Keratinocyte (primary cell): Measurements from ENCODE around the gene ROR2. TPM values are rescaled to one million over a fixed set of nuclear protein-coding genes. Genes with fewer than 3 reads are reported as not detected.

Experiments
- DNase-seq: peaks from one replicate; pipeline ENCODE4 v3.0.0-alpha.2; 2011; ENCODE audit warnings: low read depth, missing footprints, low spot score
- FAIRE-seq: peaks from 2 replicates; lab custom pipeline; 2011; peaks lifted over from hg19 to GRCh38; lab: Jason Lieb, UNC
- H2AFZ ChIP-seq: 2 replicates; pipeline ENCODE4 v1.6.0; 2012; ENCODE audit warnings: low read length, control low read depth, inconsistent platforms; ENCODE audit not compliant: control insufficient read depth
- H3K27ac ChIP-seq: 2 replicates; pipeline ENCODE4 v1.5.1; 2011; ENCODE audit warnings: low read length; ENCODE audit not compliant: control insufficient read depth, insufficient read depth
- H3K27me3 ChIP-seq: 3 replicates; pipeline ENCODE4 v1.6.0; 2011; ENCODE audit warnings: low read length; ENCODE audit not compliant: control insufficient read depth, insufficient read depth; ENCODE audit errors: extremely low read depth
- H3K36me3 ChIP-seq, 2 experiments: 2 replicates in 1 of 2; 3 replicates in 1 of 2; pipeline ENCODE4 v1.5.1; 2011; ENCODE audit warnings: low read length in 2 of 2, mild to moderate bottlenecking in 1 of 2; ENCODE audit not compliant: control insufficient read depth in 2 of 2, insufficient read depth in 2 of 2; ENCODE audit errors: extremely low read depth in 1 of 2
- H3K4me1 ChIP-seq: 3 replicates; pipeline ENCODE4 v1.5.1; 2011; ENCODE audit warnings: low read length; ENCODE audit not compliant: control insufficient read depth, insufficient read depth; ENCODE audit errors: extremely low read depth
- H3K4me2 ChIP-seq: 3 replicates; pipeline ENCODE4 v1.6.0; 2011; ENCODE audit warnings: low read depth, low read length; ENCODE audit not compliant: control insufficient read depth, insufficient read depth; ENCODE audit errors: extremely low read depth
- H3K4me3 ChIP-seq, 3 experiments: fragments of 200-600 bp in 1 of 3; sonication (generic) in 1 of 3; 2 replicates in 2 of 3; 3 replicates in 1 of 3; pipeline ENCODE4 v1.5.1; 2011 to 2016; ENCODE audit warnings: low read length in 3 of 3, mild to moderate bottlenecking in 3 of 3, control low read depth in 2 of 3, inconsistent platforms in 1 of 3, low read depth in 1 of 3, mixed read lengths in 1 of 3, mixed run types in 1 of 3, moderate library complexity in 1 of 3; ENCODE audit not compliant: control insufficient read depth in 2 of 3, insufficient read depth in 2 of 3; ENCODE audit errors: extremely low read depth in 1 of 3
- H3K79me2 ChIP-seq: 2 replicates; pipeline ENCODE4 v1.6.0; 2012; ENCODE audit warnings: low read length; ENCODE audit not compliant: control insufficient read depth, insufficient read depth
- H3K9ac ChIP-seq: 3 replicates; pipeline ENCODE4 v1.6.0; 2011; ENCODE audit warnings: low read length; ENCODE audit not compliant: control insufficient read depth, insufficient read depth; ENCODE audit errors: extremely low read depth
- H3K9me1 ChIP-seq: 3 replicates; pipeline ENCODE4 v1.6.0; 2011; ENCODE audit warnings: low read length; ENCODE audit not compliant: control insufficient read depth, insufficient read depth; ENCODE audit errors: extremely low read depth
- H3K9me3 ChIP-seq: 2 replicates; pipeline ENCODE4 v1.5.1; 2012; ENCODE audit warnings: low read depth, low read length; ENCODE audit not compliant: control insufficient read depth
- H4K20me1 ChIP-seq: 3 replicates; pipeline ENCODE4 v1.6.0; 2011; ENCODE audit warnings: low read length; ENCODE audit not compliant: control insufficient read depth, insufficient read depth; ENCODE audit errors: extremely low read depth
- CTCF ChIP-seq, 3 experiments: IDR thresholded peaks in 1 of 3; conservative IDR thresholded peaks in 1 of 3; optimal IDR thresholded peaks in 1 of 3; 2 replicates in 2 of 3; 3 replicates in 1 of 3; pipeline versions ENCODE3 to v1.5.1; 2011; ENCODE audit warnings: low read length in 3 of 3, mild to moderate bottlenecking in 3 of 3, moderate library complexity in 2 of 3, control low read depth in 1 of 3, inconsistent platforms in 1 of 3; ENCODE audit not compliant: insufficient read depth in 2 of 3; ENCODE audit errors: extremely low read depth in 1 of 3
- EZH2 ChIP-seq: IDR thresholded peaks from one replicate; pipeline ENCODE4 v1.6.1; 2012; ENCODE audit warnings: inconsistent platforms, mild to moderate bottlenecking, low read length, moderate library complexity
- dilution Hi-C: fragments of 300-500 bp; cut with MboI; formaldehyde crosslinking; loops from one replicate; pipeline ENCODE4 v1.7.0; 2020; ENCODE audit warnings: low sequenced_read_pairs; ENCODE audit not compliant: extremely low pct_ligation_motif_present
- polyA plus RNA-seq, 5 experiments: library from polyadenylated mRNA; depleted of rRNA in 3 of 5; stranded (reverse) in 3 of 5; stranded (forward) in 1 of 5; unstranded in 1 of 5; fragments of >200 nt; gene quantifications; 1 replicate in 1 of 5; 2 replicates in 3 of 5; 3 replicates in 1 of 5; pipeline versions ENCODE4 v1.2.1 to v1.2.3, GENCODE V29; 2011 to 2012; ENCODE audit warnings: missing spikeins in 2 of 5, low read depth in 1 of 5, low replicate concordance in 1 of 5

ROR2 gene
- polyA plus RNA-seq, 1 donor (not counting 4 experiments of a cell fraction or from before 2014, with no cell fraction given): 0.22 TPM

DNA sequence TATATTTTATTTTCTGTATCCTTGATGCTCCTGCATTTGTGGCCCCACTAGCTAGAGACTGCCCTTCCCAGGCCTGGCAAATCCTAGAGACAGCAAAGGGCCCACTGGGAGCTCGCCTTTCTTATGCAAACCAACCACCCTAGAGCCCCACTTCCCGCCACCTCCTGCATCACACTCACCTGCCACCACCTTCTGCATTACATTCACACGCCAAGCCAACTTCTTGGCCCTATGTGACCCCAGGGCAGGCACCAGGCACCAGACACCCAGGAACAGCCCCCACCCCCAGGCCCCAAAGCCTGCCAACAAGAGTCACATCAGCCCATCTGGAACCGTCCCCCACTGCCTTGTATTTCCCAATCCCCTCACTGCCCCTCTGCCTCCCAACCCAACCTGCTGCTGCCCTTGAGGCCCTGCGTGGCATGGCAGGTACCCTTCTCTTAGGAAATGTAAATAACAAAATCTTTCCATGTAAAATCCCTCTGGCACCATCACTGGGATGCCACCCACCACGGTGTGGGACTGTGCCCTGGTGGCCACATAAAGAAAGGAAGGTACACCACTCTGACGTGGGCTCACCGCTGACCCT, 22.0 kb downstream of the ROR2 start:
- Histone ChIP-seq H3K4me1 (no peaks in the 10 kb centered on the region), H3K9me3 (peaks cover 2% of the 10 kb centered on the region), H3K27ac (no peak overlapping the region), H3K27me3 (no peaks in the 10 kb centered on the region), H3K36me3 (no peaks in the 10 kb centered on the region), H4K20me1 (no peaks in the 10 kb centered on the region), H3K79me2 (no peaks in the 10 kb centered on the region), H3K4me2 (no peak overlapping the region), H3K9me1 (no peaks in the 10 kb centered on the region), H2AFZ (no peak overlapping the region), H3K4me3 (no peak overlapping the region), H3K9ac (no peak overlapping the region)
- DNase-seq (no peak), FAIRE-seq (no peak)
- TF ChIP-seq EZH2 (no peak), CTCF (optimal IDR thresholded peaks at IDR 0.05 in 1 of 3, IDR thresholded peaks at IDR 0.05 in 1 of 3, conservative IDR thresholded peaks at IDR 0.05 in 1 of 3; ENCODE audit: extremely low read depth in 1 of 3, insufficient read depth in 2 of 3, low read length in 3 of 3) (no peak)
- dilution Hi-C loops: no loop called here

GRCh38 chr9:91924090-91924489, 25.9 kb downstream of the ROR2 start:
- no peak overlapping the region for H3K4me2 ChIP-seq
- no peak for DNase-seq
- H3K27ac ChIP-seq: no peak overlapping the region
- H3K9me1 ChIP-seq: no peaks in the 10 kb centered on the region
- no peaks in the 10 kb centered on the region for H3K79me2 ChIP-seq
- no peaks in the 10 kb centered on the region for H4K20me1 ChIP-seq
- H3K9me3 ChIP-seq: no peaks in the 10 kb centered on the region
- no peak for FAIRE-seq
- no peak for TF ChIP-seq CTCF (optimal IDR thresholded peaks at IDR 0.05 in 1 of 3, IDR thresholded peaks at IDR 0.05 in 1 of 3, conservative IDR thresholded peaks at IDR 0.05 in 1 of 3; ENCODE audit: extremely low read depth in 1 of 3, insufficient read depth in 2 of 3, low read length in 3 of 3)
- TF ChIP-seq EZH2: no peak
- no peaks in the 10 kb centered on the region for H3K27me3 ChIP-seq
- H2AFZ ChIP-seq: no peak overlapping the region
- no peak overlapping the region for H3K4me3 ChIP-seq
- H3K9ac ChIP-seq: no peak overlapping the region
- no peaks in the 10 kb centered on the region for H3K4me1 ChIP-seq
- H3K36me3 ChIP-seq: no peaks in the 10 kb centered on the region
- dilution Hi-C loops: no loop called here
